NCI-H2081 treated with DMSO at 0.1 percent for 48 hours (cell line): ENCODE data around the gene G6PC2.
"Not testable (repeated sequence)": the region's sequence is repeated elsewhere in the genome, so short reads cannot be mapped to it uniquely, and the experiment has no call there.

Experiments
- DNase-seq: peaks from one replicate; lab custom pipeline; 2025; lab: John Stamatoyannopoulos, UW

The G6PC2 gene, protein sequence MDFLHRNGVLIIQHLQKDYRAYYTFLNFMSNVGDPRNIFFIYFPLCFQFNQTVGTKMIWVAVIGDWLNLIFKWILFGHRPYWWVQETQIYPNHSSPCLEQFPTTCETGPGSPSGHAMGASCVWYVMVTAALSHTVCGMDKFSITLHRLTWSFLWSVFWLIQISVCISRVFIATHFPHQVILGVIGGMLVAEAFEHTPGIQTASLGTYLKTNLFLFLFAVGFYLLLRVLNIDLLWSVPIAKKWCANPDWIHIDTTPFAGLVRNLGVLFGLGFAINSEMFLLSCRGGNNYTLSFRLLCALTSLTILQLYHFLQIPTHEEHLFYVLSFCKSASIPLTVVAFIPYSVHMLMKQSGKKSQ

DNA sequence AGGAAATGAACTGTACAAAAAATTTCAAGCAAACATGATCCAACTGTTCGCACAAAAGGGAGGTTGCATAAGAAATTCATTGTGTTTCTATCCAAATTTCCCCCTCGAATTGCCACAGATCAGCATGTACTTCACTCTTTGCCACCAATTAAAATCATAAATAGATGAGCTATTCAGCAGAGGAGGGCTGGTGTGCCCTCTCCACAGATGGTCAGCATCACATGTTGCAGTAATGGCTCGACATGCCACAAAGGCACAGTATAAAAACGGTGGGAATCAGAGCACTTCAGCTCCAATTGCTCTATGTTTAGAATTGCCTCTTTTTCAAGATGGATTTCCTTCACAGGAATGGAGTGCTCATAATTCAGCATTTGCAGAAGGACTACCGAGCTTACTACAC lies at the start of gene G6PC2:
G6PC2 (plus strand) TSS at position 289 of the 400 bp plus-strand sequence; CDS start at position 330, 41 bp downstream.
- no peak for DNase-seq

DNA sequence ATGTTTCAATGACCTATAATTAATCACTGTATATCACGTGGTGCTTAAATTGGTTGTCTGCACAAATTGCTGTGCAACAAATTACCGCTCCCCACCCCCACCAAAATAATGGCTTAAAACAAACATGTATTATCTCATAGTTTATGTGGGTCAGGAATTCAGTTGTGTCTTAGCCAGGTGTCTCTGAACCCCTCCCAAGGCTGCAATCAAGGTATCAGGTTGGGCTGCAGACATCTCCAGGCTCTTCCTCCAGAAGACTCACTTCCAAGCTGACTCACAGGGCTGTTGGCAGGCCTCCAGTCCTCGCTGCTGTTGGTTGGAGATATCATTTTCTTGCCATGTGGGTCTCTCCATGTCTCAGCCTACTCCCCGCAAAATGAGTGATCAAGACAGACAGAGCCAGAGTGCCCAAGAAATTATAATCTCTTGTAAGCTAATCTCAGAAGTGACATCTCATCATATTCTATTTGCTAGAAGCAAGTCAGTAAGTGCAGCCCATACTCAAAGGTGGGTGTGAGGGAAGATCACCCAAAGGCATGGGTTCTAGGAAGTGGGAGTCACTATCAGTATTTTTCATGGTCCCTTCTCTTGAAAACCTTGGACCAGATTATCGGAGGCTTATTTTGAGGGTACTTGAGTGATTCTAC lies 49.3 kb upstream of the G6PC2 start:
- no peak for DNase-seq

DNA sequence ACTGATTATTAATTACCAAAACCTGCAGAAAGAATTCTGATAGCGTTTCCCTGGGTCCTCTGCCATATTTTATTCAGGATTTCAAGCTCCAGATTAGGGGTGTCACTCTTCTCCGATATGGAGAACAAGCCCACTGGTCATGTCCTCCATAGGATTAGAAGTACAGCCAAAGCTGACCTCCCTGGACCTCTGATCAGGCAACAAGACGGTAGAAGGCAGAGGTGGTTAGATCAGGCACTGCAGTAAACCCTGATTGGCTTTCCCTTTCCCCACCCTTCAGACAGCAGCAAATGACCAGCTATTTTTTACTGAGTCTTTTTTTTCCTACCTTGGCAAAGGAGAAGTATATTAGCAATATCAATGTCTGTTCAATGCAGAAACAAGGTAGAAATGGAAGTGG lies 48.6 kb upstream of the G6PC2 start:
- no peak for DNase-seq

DNA sequence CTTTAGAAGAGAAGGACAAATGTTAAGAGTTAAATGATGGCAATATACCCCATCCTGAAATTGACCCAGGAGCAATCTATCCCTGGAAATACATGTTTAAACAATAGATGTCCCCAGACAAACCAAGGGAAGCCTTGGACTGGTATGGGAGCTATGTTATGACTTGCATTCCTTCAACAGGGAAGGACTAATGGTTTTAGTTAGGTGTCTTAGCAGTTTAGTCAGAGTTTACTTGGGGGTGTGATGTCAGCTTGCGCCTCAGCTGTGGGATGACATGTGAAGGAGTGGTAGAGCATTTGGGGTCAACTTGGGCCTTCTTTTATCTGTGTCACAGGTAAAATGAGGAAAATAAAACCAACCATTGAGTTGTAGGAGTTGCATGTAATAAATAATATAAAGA lies 47.6 kb upstream of the G6PC2 start:
- DNase-seq = no peak

DNA sequence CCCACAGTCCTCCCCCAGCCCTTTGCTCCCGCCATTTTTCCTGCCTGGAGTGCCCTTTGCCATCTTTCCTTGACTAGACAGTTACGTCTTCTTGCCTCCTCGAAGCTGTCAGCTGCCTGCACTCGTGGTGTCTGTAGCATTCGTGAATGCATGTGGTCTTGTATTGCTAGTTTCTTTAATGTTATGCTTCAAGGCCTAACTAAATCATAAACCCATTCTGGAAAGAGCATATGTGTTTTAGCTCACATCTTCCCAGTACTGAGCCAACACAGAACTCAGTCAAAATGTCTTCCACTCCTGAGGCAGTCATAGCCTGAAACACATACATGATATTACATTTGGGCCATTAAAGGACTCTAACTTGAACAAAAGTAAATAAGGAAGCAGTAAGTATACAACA lies 46.4 kb upstream of the G6PC2 start:
- no peak for DNase-seq

DNA sequence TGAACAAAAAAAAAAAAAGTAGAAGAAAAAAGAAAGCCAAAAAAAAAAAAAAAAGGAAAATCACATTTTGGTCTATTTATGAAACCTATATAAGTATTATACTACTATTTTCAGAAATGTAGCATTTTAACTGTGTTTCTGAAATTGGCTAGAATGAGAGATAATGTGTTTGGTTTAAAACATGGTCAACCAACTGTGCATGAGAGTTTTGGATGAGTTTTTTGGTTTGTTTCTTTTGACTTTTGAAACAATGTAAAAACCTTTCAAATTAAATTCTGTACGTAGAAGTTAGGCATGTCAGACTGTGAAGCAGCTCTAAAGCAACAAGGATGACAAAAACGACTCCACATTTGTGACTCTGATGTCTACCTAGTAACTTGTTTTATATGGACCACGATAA lies 45.5 kb upstream of the G6PC2 start:
- DNase-seq = no peak

DNA sequence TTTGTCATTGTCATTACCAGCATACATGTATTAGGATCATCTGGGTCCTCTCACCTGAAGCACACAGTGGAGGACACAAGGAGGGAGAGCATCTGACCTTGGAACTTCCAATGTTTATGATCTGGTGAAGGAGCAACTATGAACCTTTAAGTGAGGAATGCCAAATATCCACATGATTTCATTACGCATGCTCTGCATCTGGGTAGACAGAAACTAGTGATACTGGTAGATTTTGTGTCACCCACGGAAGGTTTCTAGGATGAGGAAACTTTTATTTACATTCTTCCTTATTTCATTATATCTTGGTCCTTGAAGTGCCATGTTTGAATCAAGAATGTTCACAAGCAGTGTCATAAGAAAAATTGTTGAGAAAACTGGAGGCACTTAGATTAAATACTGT lies 42.9 kb upstream of the G6PC2 start:
- DNase-seq = no peak

DNA sequence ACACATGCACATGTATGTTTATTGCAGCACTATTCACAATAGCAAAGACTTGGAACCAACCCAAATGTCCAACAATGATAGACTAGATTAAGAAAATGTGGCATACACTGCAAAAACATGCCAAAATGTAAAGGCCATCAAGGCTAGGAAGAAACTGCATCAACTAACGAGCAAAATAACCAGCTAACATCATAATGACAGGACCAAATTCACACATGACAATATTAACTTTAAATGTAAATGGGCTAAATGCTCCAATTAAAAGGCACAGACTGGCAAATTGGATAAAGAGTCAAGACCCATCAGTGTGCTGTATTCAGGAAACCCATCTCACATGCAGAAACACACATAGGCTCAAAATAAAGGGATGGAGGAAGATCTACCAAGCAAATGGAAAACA lies 33.9 kb upstream of the G6PC2 start:
- DNase-seq = not testable (repeated sequence)

DNA sequence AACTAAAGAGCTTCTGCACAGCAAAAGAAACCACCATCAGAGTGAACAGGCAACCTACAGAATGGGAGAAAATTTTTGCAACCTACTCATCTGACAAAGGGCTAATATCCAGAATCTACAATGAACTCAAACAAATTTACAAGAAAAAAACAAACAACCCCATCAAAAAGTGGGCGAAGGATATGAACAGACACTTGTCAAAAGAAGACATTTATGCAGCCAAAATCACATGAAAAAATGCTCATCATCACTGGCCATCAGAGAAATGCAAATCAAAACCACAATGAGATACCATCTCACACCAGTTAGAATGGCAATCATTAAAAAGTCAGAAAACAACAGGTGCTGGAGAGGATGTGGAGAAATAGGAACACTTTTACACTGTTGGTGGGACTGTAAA lies 30.7 kb upstream of the G6PC2 start:
- DNase-seq = not testable (repeated sequence)

DNA sequence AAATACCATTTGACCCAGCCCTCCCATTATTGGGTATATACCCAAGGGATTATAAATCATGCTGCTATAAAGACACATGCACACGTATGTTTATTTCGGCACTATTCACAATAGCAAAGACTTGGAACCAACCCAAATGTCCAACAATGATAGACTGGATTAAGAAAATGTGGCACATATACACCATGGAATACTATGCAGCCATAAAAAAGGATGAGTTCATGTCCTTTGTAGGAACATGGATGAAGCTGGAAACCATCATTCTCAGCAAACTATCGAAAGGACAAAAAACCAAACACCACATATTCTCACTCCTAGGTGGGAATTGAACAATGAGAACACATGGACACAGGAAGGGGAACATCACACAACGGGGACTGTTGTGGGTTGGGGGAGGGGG lies 30.3 kb upstream of the G6PC2 start:
- not testable (repeated sequence) for DNase-seq

DNA sequence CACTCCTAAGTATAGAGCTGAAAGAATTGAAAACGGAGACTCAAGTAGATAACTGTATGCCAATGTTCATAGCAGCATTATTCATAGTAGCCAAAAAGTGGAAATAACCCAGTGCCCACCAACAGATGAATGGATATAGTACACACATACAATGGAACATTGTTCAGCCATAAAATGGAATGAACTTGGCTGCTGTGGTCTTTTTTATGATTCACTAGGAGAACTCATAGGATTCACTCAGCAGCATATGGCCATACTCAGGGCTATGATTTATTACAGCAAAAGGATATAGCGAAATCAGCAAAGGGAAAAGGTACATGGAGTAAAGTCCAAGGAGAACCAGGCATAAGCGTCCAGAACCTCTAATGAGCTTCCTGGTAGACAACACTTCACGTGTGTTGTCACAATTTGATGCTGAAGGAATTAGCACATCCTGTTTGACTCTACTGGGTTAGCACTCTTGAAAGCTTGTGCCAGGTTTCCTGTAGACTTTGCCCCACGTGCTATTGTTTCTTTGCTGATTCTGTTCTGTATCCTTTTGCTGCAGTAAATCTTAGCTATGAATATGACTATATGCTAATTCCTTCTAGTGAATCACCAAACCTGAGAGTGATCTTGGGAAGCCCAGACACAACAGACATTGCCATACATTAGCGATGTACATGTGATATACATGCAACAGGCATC lies 26.6 kb upstream of the G6PC2 start:
- no peak for DNase-seq

DNA sequence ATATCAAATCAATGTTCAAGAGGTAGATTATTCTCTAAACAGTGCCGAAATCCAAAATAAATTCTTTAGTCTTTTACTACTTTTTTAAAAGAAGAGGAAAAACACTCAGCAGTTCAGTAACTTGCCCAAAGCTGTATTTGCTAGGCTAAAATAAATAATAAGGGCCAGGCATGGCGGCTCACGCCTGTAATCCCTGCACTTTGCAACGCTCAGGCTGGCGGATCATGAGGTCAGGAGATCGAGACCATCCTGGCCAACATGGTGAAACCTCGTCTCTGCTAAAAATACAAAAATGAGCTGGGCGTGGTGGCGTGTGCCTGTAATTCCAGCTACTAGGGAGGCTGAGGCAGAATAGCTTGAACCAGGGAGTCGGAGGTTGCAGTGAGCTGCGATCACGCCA lies 18.9 kb upstream of the G6PC2 start:
- not testable (repeated sequence) for DNase-seq

DNA sequence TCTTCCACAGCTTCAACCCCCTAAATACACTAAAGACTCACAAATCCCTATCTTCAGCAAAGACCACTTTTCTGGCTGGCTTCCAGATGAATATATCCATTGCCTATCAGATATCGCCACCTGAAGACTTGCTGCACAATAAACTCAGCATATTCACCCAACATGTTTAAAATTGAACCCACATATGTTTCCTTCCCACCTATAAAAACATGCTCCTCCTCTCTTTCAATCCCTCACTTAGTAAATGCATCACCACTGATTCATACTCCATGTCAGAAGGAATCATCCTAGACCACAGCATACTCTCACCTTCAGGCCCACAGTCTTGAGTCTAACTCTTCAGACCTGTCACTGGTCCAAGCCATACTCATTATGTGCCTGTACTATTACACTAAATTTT lies 16.1 kb upstream of the G6PC2 start:
- DNase-seq = no peak

DNA sequence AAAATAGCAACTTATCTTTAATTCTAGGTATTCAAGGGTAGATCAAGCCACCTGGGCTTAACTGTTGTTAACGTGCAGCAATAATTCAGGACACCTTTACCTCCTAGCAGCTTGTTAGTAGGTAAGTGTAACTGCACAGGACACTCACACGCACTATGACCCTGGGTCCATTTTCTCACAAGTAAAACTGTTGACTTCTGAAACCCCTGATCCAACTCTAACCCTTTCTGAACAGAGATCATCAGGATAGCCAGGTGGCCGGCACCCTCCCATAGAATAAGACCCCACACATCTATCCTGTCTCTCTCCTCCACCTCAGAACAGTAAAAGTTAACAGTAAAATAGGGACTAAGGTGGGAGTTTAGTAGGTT lies 11.5 kb upstream of the G6PC2 start:
- no peak for DNase-seq

DNA sequence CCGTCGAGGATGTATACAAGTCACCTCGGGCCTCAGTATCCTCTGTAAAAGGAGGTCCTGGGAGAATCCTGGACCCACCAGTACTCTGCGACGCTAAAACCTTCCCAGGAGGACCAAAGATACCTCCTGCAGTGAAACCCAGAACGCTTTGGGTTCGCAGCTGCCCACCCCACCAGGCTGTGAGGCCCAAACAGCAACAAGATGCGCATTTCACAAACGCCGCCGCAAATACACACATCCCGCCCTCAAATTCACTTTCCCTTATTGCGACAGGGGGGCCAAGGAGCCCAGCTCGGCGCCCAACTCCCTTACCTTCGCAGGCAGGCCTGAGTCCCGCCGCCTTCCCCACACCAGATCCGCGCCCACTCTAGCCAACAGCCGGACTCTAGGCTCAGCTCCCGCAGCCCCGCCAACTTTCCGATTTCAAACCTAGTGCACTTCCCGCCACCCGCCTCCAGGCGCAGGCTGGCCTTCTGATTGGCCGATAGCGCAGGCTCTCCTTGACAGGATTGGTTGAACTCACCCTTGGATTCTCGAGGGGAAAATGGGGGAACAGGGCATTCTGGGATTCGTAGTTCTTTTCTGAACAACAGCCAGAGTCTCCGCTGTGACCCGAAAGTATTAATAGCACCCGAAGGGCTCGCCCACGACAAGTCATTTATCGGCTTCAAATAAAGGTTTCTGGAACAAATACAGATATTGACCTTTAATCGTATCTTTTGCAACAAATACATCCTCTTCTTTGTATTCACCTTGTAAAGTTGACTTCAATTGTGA lies 10.9 kb upstream of the G6PC2 start, which contains the start of gene SPC25:
SPC25 (minus strand) TSS at position 425 of the 777 bp plus-strand sequence. CDS start 911 bp downstream, outside the sequence.
- DNase-seq = peak; percentile 91

DNA sequence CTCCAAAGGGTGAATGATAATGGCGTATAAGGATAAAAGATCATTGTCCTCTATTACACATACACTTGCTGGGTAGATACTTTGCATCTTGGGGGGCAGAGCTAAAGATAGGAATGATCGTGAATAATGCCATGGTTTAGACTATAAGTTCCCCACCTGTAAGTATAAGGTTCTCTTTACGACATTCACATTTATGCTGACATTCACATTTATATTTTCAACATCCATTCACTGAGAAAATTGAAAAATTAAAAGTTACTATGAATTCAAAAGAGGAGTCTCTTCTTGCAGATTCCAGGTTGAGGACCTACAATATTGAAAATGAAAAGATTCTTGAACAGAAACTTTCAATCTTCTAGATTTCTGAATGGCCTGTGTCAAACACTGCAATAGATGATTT lies 8.8 kb upstream of the G6PC2 start:
- no peak for DNase-seq

DNA sequence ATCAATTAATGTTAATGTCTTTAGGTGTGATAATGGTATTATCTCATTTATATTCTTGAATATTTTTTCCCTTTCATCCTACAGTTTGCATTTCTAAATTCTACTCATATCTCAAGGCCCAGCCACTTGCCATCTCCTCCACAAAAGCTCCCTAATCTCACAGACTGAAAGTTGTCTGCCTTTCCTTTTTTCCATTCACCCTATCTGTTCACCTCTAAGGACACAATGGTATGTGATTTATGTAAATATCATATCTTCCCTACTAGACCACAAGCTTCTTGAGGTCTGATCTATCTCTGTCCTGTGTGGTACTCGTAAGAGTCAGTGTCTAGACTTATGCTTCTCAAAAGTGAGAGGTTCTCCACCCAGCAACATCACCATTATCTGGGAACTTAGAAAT lies 7.0 kb upstream of the G6PC2 start:
- DNase-seq = no peak

DNA sequence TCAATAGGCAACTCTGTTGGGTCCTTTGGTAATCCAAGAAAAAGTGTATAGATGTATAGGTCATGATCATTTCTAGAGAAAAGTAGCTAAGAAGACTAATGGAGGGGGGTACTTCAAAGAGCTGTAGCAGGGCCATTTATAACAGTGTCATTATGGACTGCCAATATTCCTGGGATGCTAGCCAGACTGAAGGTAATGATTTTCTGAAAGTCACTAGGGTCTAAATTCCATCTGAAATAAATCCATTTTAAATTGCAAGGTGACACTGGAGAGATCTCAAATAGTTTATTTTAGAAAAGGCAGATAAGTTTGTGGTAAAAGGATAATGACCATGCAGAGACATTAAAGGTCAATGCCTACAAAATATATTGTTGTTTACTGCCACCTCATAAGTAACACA lies 6.4 kb upstream of the G6PC2 start:
- DNase-seq = no peak

DNA sequence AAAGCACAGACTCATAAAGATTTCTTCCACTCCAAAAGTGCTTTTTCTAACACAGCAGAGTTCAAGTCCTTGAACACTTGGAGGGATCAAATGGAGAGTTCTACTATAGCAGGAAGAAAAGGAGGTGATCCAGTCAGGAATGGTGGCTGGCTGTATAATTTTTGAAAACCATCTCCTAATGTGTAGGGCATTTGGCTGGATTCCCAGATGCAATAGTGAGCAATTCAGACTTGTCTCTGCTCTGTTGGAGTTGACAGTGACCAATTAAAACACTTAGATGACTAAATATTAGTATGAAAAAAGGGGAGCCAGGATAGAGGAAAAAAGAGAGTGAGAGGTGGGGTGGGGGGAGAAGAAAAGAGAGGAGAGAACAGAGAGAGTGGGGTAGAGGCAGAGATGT lies 5.3 kb upstream of the G6PC2 start:
- no peak for DNase-seq

DNA sequence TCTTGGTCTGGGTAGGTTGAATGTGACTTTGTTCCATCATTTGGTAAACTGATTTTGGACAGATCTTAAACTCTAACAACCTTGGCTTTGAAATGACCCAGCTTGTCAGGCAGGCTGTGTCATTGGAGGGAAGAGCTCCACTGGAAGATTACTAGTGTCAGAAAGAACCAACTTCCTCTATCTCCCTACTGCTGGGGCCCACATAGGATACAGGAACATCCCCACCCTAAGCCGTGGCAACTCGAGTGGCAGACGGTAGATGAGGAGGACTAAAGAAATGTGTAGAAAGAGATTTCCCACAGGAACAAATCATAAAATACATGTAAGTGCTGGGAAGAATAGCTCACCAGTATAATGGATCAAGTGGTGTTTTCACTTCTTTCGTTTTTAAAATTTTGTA lies 4.3 kb upstream of the G6PC2 start:
- DNase-seq = no peak

DNA sequence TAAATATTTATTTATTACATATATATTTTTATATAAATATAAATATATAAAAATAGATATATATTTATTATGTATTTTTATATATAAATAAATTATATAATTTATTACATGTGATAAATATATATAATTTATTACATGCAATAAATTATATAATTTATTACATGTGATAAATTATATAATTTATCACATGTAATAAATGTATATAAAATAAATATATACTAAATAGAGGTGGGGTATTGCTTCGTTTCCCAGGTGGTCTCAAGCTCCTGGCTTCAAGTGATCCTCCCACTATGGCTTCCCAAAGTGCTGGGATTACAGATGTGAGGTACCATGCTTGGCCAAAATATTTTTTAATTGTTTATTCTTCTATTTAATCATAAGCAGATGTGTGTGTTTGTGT lies 3.6 kb upstream of the G6PC2 start:
- no peak for DNase-seq

DNA sequence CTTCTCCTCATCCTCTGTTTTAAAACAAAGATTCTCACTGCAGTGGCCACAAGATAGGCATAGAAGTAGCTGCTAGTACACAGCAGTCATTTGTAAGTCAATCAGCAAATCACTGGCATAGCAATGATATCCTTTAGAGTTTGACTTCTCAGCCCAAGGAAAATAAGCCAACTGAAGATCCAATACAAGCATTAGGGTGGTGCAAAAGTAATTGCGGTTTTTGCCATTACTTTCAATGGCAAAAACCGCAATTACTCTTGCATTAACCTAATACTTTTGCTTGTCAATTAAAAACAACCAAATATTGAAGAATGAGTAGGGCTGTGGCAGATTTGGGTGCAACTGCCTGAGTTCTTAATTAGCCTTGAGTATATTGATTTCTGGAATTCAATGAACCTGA lies 2.8 kb downstream of the G6PC2 start:
- DNase-seq = no peak
